ENCODE data around the gene ATG4A.

GRCh38 chrX:108138814-108139702 is 47.5 kb downstream of the ATG4A start:
- TF ChIP-seq CTCF (IDR thresholded peaks at IDR 0.05) (peak; percentile 29 to 46 (median 40)), POLR2A (IDR thresholded peaks at IDR 0.05) (no peak)

Measured in right lobe of liver (tissue), 4 donors.